ENCODE measurements around the gene TEPSIN.

Gene TEPSIN

DNA sequence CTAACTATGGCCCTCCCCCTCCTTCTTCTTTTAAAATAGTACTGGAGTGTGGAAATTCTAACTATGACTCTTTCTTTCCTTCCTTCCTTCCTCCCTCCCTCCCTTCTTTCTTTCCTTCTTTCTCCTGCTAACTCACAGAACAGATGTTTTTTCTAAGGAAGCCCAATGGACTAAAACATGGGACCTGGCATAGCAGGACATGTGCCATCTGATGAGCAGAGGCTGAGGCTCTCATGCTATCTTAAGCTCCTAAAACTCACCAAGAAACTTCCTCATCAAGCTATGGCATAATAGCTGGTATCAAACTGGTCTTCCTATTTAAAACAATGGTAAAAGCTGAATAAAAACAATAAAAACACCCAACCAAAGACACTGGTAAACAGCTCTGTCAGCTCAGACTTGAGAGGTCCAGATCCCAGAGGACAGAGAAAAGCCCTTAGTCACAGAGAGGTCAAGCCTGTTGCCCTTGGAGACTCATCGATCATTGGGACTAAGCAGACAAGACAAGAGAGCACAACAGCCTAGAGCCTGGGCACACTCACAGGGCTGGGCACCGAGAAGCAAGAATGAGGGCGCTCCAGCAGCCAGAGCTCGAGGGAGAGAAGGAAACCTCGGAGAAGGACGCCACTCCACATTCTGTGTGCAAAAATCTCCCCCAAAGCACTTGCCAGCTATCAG, 28.7 kb upstream of the TEPSIN start:
- Histone ChIP-seq H3K9ac (ENCODE audit: low read depth, low read length) (no peak overlapping the region), H3K27me3 (ENCODE audit: control insufficient read depth, insufficient read depth, low read length) (no peaks in the 10 kb centered on the region), H3K4me1 (ENCODE audit: control insufficient read depth, insufficient read depth, low read length) (no peaks in the 10 kb centered on the region), H3K9me3 (ENCODE audit: control insufficient read depth, insufficient read depth, low read length) (no peaks in the 10 kb centered on the region), H3K27ac (ENCODE audit: low read depth, low read length) (no peak overlapping the region), H3K36me3 (ENCODE audit: control insufficient read depth, insufficient read depth, low read length) (peaks cover 21% of the 10 kb centered on the region), H3K4me3 (ENCODE audit: low read depth, low read length) (no peak overlapping the region)

- no peak overlapping the region for H3K9ac ChIP-seq (ENCODE audit: low read depth, low read length)
- peaks cover 26% of the 10 kb centered on the region for H3K36me3 ChIP-seq (ENCODE audit: control insufficient read depth, insufficient read depth, low read length)
- no peak overlapping the region for H3K27ac ChIP-seq (ENCODE audit: low read depth, low read length)
Measured at GRCh38 chr17:81265576-81265975, 26.7 kb upstream of the TEPSIN start.

GRCh38 chr17:81264640-81265039, 25.8 kb upstream of the TEPSIN start:
- Histone ChIP-seq H3K4me1 (ENCODE audit: control insufficient read depth, insufficient read depth, low read length) (no peaks in the 10 kb centered on the region), H3K27me3 (ENCODE audit: control insufficient read depth, insufficient read depth, low read length) (no peaks in the 10 kb centered on the region), H3K9ac (ENCODE audit: low read depth, low read length) (no peak overlapping the region), H3K36me3 (ENCODE audit: control insufficient read depth, insufficient read depth, low read length) (peaks cover 24% of the 10 kb centered on the region), H3K9me3 (ENCODE audit: control insufficient read depth, insufficient read depth, low read length) (no peaks in the 10 kb centered on the region), H3K27ac (ENCODE audit: low read depth, low read length) (no peak overlapping the region), H3K4me3 (ENCODE audit: low read depth, low read length) (no peak overlapping the region)

More at GRCh38 chr17:81265576-81265975, 26.7 kb upstream of the TEPSIN start:
- H3K4me3 ChIP-seq (ENCODE audit: low read depth, low read length), result no peak overlapping the region
- no peaks in the 10 kb centered on the region for H3K4me1 ChIP-seq (ENCODE audit: control insufficient read depth, insufficient read depth, low read length)
- H3K27me3 ChIP-seq (ENCODE audit: control insufficient read depth, insufficient read depth, low read length), result no peaks in the 10 kb centered on the region
- H3K9me3 ChIP-seq (ENCODE audit: control insufficient read depth, insufficient read depth, low read length), result no peaks in the 10 kb centered on the region

GRCh38 chr17:81263371-81264181, 24.7 kb upstream of the TEPSIN start:
- Histone ChIP-seq H3K27ac (ENCODE audit: low read depth, low read length) (no peak overlapping the region), H3K9me3 (ENCODE audit: control insufficient read depth, insufficient read depth, low read length) (no peaks in the 10 kb centered on the region), H3K27me3 (ENCODE audit: control insufficient read depth, insufficient read depth, low read length) (no peaks in the 10 kb centered on the region), H3K9ac (ENCODE audit: low read depth, low read length) (no peak overlapping the region), H3K36me3 (ENCODE audit: control insufficient read depth, insufficient read depth, low read length) (peaks cover 26% of the 10 kb centered on the region), H3K4me1 (ENCODE audit: control insufficient read depth, insufficient read depth, low read length) (no peaks in the 10 kb centered on the region), H3K4me3 (ENCODE audit: low read depth, low read length) (no peak overlapping the region)

- Histone ChIP-seq H3K36me3 (ENCODE audit: control insufficient read depth, insufficient read depth, low read length) (peaks cover 22% of the 10 kb centered on the region), H3K27me3 (ENCODE audit: control insufficient read depth, insufficient read depth, low read length) (no peaks in the 10 kb centered on the region), H3K27ac (ENCODE audit: low read depth, low read length) (no peak overlapping the region), H3K4me1 (ENCODE audit: control insufficient read depth, insufficient read depth, low read length) (no peaks in the 10 kb centered on the region), H3K9me3 (ENCODE audit: control insufficient read depth, insufficient read depth, low read length) (no peaks in the 10 kb centered on the region), H3K9ac (ENCODE audit: low read depth, low read length) (no peak overlapping the region), H3K4me3 (ENCODE audit: low read depth, low read length) (no peak overlapping the region)
Measured at GRCh38 chr17:81261582-81262336, 22.9 kb upstream of the TEPSIN start.

DNA sequence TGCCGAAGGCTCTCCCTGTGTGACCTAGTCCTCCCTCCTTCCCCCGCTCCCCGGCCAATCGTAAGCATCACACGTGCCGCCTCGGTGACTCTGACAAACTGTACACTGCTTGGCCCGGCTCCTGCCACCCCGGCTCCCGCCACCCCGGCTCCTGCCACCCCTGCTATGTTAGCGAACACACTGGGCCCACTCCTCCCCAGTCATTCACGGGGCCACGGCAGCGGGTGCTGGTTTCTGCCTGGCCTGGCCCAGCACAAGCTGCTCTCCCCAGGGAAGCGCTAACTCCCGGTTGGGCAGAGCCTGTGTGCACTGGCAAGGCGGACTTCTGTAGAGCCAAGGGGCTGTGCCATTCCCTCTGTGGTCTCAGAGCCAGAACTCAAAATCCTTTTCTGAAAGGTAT, 22.2 kb upstream of the TEPSIN start:
- Histone ChIP-seq H3K9me3 (ENCODE audit: control insufficient read depth, insufficient read depth, low read length) (no peaks in the 10 kb centered on the region), H3K4me1 (ENCODE audit: control insufficient read depth, insufficient read depth, low read length) (no peaks in the 10 kb centered on the region), H3K9ac (ENCODE audit: low read depth, low read length) (no peak overlapping the region), H3K27me3 (ENCODE audit: control insufficient read depth, insufficient read depth, low read length) (no peaks in the 10 kb centered on the region), H3K36me3 (ENCODE audit: control insufficient read depth, insufficient read depth, low read length) (peaks cover 22% of the 10 kb centered on the region), H3K4me3 (ENCODE audit: low read depth, low read length) (no peak overlapping the region), H3K27ac (ENCODE audit: low read depth, low read length) (no peak overlapping the region)

DNA sequence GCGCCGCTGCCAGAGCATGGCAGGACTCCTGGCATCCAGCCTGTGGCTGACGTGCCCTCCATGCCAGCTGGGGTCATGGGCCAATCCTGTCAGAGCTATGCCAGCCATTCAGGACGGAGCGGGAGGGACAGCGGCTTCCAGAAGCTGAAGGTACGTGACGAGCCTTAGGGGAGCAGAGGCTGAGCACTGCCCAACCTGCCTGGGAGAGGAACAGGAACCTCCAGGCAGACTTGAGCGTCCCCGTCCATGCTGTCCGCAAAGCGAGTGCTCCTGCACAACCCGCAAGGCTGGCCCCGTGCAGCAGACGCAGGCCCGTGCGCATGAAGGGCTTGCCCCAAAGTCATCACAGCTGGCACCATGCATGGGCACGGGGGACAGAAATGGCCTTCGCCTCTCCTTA, 21.8 kb upstream of the TEPSIN start:
- H3K27ac ChIP-seq (ENCODE audit: low read depth, low read length), result no peak overlapping the region
- H3K36me3 ChIP-seq (ENCODE audit: control insufficient read depth, insufficient read depth, low read length), result peaks cover 22% of the 10 kb centered on the region
- no peaks in the 10 kb centered on the region for H3K9me3 ChIP-seq (ENCODE audit: control insufficient read depth, insufficient read depth, low read length)
- no peak overlapping the region for H3K4me3 ChIP-seq (ENCODE audit: low read depth, low read length)
- no peak overlapping the region for H3K9ac ChIP-seq (ENCODE audit: low read depth, low read length)
- H3K27me3 ChIP-seq (ENCODE audit: control insufficient read depth, insufficient read depth, low read length), result no peaks in the 10 kb centered on the region
- no peaks in the 10 kb centered on the region for H3K4me1 ChIP-seq (ENCODE audit: control insufficient read depth, insufficient read depth, low read length)

GRCh38 chr17:81260171-81260570, 21.3 kb upstream of the TEPSIN start:
- Histone ChIP-seq H3K27me3 (ENCODE audit: control insufficient read depth, insufficient read depth, low read length) (no peaks in the 10 kb centered on the region), H3K4me3 (ENCODE audit: low read depth, low read length) (no peak overlapping the region), H3K4me1 (ENCODE audit: control insufficient read depth, insufficient read depth, low read length) (no peaks in the 10 kb centered on the region), H3K27ac (ENCODE audit: low read depth, low read length) (no peak overlapping the region), H3K36me3 (ENCODE audit: control insufficient read depth, insufficient read depth, low read length) (peaks cover 22% of the 10 kb centered on the region), H3K9ac (ENCODE audit: low read depth, low read length) (no peak overlapping the region), H3K9me3 (ENCODE audit: control insufficient read depth, insufficient read depth, low read length) (no peaks in the 10 kb centered on the region)

DNA sequence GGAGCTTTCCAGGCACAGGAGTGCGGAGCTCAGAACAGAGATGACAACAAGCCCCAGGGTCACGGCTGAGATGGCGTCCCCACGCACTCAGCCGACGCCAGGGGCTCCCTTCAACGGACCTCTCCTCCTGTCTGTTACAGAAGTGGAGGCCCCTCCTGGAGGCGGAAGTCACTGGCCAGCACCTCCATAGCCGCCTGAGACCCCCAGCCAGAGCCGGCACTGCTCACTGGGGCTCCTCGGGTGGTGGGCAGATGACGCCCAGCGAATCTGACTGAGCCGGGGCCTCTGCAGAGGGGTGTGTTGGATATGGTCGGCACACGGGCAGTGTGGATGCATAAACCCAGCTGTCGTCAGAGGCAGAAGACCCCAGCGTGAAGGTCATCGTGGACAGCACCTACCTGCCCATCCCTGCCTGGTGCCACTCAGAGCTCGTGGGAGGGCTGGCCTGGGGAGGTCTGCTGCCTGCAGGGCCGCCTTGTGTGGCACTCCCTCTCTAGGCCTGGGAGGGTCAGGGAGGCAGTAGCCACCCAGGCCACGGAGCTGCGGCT, 20.3 kb upstream of the TEPSIN start:
- H3K36me3 ChIP-seq (ENCODE audit: control insufficient read depth, insufficient read depth, low read length), result peaks cover 22% of the 10 kb centered on the region

DNA sequence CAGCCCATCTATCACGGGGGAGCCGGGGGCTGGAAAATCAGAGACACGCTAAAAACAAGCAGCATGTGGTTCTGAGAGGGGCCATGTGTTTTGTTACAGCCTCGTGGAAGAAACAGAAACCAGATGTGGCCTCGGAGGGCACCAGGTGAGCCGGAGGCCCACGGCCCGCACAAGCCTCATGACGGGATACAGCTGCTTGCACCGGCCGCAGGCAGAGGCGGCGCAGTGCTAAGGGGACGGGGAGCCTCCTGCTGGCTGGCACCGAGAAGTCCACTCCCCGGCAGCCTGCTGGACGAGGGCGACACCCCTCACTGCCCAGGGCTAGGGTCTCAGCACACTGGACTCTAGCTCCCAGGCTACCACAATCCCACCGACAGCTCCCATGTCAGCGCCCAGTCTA, 19.4 kb upstream of the TEPSIN start:
- Histone ChIP-seq H3K27me3 (ENCODE audit: control insufficient read depth, insufficient read depth, low read length) (no peaks in the 10 kb centered on the region), H3K4me1 (ENCODE audit: control insufficient read depth, insufficient read depth, low read length) (no peaks in the 10 kb centered on the region), H3K36me3 (ENCODE audit: control insufficient read depth, insufficient read depth, low read length) (peaks cover 22% of the 10 kb centered on the region), H3K27ac (ENCODE audit: low read depth, low read length) (no peak overlapping the region), H3K9me3 (ENCODE audit: control insufficient read depth, insufficient read depth, low read length) (no peaks in the 10 kb centered on the region), H3K9ac (ENCODE audit: low read depth, low read length) (no peak overlapping the region), H3K4me3 (ENCODE audit: low read depth, low read length) (no peak overlapping the region)

More for the DNA sequence above, 20.3 kb upstream of the TEPSIN start:
- Histone ChIP-seq H3K9me3 (ENCODE audit: control insufficient read depth, insufficient read depth, low read length) (no peaks in the 10 kb centered on the region), H3K27ac (ENCODE audit: low read depth, low read length) (no peak overlapping the region), H3K9ac (ENCODE audit: low read depth, low read length) (no peak overlapping the region), H3K4me1 (ENCODE audit: control insufficient read depth, insufficient read depth, low read length) (no peaks in the 10 kb centered on the region), H3K4me3 (ENCODE audit: low read depth, low read length) (no peak overlapping the region), H3K27me3 (ENCODE audit: control insufficient read depth, insufficient read depth, low read length) (no peaks in the 10 kb centered on the region)
